Activated CD8-positive, alpha-beta memory T cell treated with anti-CD3 and anti-CD28 coated beads for 4 hours (primary cell): ENCODE data around the gene TPRA1.

ENCODE experiments used
- DNase-seq, 2 donors: peaks; one replicate each; pipeline ENCODE4 v3.0.0-alpha.2; 2020; ENCODE audit warnings: low read depth in 2 of 2

Gene TPRA1

GRCh38 chr3:127590593-127591465 is at the start of gene TPRA1:
TSS of gene TPRA1 (minus strand) at chr3:127590733. CDS start at chr3:127580146, 10,587 bp downstream.
- peak; percentile 62 to 74 for DNase-seq

DNA sequence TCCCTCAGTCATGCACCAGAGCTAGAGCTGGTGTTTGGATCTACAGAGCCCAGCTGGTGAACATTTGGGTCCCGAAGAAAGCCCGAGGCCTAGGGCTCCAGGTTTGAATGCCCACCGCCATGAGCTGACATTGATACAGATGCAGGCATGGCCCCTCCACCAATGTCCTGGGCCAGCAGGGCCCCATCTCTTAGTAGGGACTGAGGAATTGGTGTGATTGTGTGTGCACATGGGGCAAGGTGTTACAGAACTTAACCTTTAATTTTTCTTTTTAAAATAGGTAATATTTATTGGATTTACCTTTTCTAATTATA is 49.5 kb upstream of the TPRA1 start:
- no peak for DNase-seq

DNA sequence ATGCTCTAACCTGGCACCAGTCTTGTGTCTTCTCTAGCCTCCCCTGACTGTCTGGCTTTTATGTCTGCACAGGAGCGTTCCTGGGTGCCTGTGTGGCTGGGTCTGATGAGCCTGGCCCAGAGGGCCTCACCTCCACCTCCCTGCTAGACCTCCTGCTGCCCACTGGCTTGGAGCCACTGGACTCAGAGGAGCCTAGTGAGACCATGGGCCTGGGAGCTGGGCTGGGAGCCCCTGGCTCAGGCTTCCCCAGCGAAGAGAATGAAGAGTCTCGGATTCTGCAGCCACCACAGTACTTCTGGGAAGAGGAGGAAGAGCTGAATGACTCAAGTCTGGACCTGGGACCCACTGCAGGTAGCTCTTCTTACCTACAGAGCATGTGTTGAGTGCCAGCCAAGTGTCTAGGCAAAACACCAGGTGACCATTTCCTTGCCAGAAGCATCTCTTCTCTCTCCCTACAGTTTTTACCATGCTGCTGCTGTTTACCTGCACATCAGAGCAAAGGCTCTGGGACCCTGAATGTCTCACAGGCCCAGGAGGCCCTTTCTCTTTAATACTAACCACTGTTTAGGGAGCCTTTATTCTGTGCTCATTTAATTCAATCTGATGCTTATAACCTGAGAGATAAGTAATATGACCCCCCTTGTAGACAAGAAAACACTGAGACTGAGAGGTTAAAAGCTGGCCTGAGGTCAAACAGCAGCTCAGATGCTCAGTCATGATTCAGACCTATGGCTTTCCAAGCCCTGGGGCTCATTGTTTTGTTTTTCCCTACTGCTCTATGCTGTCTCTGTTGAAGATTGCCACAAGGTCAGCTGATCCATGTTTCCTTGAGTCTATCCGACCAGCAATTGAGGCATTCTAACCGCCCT is 48.9 kb upstream of the TPRA1 start:
- DNase-seq: no peak

DNA sequence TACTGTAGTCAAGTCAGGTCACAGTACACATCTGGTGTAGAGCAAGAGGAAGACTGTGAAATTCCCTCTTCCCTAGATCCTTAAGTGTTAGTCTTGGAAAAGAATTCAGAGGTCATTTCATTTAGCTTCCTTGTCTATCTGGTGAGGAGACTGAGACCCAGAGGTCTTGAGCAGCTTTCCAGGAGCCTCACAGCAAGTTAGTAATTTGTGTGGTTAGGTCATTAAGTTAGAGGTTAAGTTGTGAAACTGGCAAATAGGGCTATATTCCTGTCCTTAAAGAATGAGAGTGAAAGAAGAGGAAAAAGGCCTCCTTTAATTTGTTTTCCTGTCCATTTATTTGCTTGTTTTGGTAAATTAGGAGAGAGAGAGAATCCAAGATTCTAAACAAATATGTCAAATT is 47.4 kb upstream of the TPRA1 start:
- no peak for DNase-seq

DNA sequence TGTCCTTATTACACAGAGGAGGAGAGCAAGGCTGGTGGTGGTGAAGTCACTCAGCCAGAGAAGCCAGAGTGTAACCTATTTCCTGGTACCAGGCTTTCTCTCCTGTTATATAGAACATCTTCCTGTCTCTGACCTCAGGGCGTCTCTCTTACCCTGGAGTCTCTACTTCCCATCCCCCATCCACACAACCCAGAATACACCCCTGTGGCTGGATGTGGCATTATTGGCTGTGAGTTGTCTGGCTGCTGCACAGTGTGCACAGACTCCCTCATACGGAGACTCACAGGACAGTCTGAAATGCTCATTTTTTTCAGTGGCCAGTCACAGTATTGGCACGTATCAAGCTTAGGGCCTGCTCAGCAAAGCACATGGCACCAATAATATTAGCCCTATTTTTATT is 47.0 kb upstream of the TPRA1 start:
- no peak for DNase-seq

DNA sequence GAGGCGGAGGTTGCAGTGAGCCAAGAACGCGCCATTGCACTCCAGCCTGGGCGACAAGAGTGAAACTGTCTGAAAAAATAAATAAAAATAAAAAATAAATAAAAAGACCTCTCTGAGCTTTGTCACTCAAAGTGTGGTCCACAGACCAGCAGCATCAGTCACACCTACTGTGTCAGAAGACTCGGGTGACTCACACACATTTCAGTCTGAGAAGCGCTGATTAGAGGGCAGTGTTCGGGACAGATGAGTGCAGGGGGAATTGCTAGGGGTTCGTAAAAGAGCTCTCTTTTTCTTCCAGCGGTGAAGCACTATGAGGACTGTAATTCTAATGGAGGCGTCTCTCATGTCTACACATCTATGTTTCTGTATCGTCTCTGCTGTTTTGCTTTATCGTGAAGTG is 44.1 kb upstream of the TPRA1 start:
- no peak for DNase-seq

DNA sequence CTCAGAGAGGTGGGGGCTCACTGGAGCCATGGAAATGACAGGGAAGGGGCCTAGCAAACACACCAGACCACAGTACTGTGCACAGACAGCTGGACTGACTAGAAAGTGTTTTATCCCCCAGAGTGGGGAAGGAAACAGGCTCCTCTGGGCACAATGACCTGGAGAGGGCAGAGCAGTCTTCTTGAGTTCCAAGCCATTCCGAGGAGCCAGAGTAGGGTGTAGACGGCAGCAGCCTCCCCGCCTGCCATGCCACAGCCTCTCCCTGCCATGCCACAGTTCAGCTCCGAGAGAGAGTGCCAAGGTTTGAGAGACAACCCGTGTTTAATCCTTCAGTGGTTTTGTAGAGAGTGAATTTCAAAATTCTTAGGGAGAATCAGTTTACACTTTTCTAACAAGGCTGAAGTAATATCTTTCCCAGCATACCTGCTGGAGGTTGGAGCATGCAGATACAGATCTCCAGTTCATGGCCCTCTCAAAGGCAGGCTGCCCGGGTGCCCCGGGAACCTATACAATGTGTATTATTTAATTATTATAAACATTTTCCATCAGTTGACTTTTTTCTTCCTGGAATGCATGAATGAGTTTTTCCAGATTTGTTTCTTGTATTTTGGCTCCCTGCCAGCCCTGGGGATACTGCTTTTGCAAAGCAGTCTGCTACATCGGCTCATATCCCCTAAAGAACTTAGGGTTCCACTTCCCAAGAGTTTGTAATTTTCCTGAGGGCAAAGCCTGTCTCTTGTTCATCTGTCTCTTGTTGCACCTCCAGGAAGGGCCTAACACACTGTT is 41.7 kb upstream of the TPRA1 start:
- DNase-seq: no peak

- no peak for DNase-seq
Measured at GRCh38 chr3:127630811-127631714, 40.5 kb upstream of the TPRA1 start.

DNA sequence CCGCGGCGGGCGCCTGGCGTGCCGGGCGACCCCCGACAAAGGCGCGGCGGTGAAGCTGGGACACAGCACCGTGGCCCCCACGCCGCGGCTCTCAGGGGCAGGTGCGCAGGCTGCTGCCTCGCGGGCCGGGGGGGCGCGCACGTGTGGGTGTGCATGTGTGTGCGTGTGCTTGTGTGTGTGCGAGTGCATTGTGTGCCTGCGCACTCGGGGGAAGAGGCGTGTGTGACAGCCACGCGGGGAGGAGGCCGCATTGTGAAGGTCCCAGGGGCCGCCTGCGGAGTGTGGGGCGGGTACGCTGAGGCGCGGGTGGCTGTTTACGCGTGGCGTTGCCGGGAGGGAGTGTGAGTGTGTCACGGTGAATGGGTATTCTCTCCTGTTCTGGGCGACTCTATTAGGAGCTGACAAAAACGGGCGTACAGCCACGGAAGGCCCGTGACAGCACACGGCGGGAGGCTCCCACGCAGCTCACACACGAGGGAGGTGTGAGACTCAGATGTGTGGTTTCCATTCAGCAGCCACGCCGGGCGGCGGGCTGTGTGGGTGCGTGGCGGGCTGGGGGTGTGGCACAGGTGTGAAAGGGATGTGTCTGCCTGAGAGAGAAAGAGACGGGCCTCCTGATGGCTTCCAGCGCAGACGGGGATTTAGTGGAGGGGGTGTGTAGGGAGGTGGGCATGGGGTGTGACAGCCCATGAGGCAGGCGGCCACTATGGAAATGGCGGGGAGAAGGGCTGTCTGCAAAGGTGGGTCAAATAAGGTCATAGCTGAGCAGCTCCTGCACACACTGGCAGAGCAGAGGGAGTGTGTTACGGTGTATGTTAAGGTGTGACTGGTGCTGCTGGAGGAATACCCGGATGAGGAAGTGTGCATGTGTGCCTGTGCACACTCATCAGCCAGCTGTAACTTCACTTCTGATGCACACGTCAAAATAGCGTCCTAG is 39.2 kb upstream of the TPRA1 start:
- DNase-seq: peak; percentile 35 to 51

DNA sequence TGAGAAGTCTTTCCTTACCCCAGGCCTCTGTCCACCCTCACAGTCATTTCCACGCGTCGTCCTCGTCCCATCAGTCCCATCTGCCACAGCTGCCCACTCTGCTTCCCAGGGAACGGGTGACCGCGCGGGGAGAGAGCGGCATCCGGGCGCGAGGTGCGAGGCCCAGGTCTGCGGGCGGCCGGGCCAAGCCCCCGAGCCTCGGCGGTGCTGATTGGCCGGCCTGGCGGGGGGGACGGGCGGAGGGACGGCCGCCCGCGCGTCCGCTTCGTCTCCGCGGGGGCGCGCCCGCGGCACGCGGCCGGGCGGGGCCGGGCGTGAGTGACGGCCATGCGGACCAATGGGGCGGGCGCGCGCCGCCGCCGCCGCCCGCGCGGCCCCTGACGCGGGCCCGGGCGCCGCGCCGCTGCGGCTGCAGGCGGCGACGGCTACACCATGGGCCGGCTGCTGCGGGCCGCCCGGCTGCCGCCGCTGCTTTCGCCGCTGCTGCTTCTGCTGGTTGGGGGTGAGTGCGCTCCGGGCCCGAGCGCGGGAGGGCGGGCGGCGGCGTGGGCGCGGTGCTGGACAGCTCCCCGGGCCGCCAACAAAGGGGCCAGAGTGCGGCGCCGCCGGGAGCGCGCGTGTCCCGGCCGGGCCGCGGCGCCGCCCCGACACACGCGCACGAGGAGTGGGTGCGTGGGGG is 38.4 kb upstream of the TPRA1 start, which contains the start of gene PODXL2:
PODXL2 (plus strand) TSS at position 398 of the 679 bp plus-strand sequence; CDS start at position 433, 35 bp downstream.
- no peak for DNase-seq

DNA sequence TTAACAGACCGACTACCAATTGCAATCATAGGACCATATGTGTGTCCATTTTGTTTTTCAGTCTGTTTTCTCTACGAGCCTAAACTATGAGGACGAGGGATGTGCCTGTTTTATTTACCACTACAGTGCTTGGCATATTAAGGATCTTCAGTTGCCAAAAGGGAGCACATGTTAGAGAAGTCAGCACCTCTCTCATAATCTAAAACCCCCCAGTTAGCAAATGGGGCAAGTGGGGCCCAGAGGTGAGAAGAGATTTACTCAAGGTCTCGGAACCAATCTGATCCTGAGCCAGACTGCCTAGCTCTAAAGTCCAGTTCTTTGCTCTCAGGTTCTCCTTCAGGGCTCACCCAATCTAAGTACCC is 37.9 kb upstream of the TPRA1 start:
- no peak for DNase-seq

DNA sequence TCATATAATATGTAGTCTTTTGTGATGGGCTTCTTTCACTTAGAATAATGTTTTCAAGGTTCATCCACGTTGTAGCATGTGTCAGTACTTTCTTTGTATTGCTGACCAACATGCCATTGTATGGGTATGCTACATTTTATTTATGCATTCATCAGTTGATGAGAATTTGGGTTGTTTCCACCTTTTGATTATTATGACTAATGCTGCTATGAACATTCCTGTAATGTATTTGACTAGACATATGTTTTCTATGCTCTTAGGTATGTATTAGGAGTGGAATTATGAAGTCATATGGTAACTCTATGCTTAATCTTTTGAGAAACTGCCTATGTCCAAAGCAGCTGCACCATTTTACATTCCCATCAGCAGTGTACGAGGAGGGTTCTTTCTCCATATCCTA is 35.3 kb upstream of the TPRA1 start:
- DNase-seq: no peak

DNA sequence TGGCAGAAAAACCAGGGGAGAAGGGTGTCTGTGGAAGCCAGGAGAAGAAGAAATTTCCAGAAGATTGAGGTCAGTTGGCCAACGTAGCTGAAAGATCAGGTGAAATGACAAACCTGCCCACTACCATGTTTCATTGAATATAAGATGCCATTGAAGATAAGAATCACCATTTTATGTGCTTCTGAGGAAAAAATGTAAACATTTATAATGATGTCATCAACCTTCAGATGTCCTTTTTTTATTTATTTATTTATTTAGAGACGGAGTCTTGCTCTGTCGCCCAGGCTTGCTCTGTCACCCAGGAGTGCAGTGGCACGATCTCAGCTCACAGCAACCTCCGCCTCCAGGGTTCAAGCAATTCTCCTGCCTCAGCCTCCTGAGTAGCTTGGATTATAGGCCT is 33.5 kb upstream of the TPRA1 start:
- no peak for DNase-seq

DNA sequence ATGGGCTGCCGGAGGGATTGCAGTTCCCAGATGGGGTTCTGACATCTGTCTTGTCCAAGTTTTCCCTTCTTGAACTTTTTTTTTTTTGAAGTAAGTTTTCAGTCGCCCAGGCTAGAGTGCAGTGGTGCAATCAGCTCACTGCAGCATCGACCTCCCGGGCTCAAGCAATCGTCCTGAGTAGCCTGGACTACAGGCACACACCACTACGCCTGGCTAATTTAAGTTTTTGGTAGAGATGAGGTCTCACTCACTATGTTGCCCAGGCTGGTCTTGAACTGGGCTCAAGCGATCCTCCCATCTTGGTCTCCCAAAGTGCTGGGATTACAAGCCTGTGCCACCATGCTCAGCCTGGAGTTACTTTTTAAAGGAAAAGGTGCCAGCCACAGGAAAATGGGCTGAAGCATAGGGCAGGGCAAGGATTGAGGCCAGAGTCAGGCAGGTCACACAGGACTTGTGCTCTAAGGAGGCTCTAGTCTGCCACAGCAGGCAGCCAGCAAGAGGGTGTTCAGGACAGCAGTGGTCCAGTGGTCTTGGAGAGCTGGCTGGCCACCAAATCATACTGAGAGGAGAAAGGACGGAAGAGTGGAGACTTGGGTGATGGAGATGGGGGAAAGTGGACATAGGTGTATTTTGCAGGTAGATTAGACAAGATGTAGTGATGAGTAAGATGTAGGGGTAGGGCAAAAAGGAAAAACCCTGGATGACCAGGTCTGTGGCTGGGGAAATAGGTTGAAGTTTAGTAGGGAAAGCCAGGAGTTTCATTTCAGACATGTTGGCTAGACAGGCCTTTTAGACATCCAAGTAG is 32.4 kb upstream of the TPRA1 start:
- DNase-seq: no peak

DNA sequence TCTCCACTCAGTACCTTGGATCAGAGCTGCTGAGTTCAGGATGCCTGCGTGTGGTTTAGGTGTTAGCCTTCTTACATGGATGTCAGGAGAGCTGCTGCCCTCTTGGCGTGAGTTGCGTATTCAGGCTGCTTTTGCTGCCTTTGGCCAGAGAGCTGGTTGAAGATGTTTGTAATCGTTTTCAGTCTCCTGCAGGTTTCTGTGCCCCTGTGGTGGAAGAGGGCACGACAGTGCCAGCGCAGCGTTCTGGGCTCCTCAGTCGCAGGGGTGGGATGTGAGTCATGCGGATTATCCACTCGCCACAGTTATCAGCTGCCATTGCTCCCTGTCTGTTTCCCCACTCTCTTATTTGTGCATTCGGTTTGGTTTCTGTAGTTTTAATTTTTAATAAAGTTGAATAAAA is 31.5 kb upstream of the TPRA1 start:
- no peak for DNase-seq

DNA sequence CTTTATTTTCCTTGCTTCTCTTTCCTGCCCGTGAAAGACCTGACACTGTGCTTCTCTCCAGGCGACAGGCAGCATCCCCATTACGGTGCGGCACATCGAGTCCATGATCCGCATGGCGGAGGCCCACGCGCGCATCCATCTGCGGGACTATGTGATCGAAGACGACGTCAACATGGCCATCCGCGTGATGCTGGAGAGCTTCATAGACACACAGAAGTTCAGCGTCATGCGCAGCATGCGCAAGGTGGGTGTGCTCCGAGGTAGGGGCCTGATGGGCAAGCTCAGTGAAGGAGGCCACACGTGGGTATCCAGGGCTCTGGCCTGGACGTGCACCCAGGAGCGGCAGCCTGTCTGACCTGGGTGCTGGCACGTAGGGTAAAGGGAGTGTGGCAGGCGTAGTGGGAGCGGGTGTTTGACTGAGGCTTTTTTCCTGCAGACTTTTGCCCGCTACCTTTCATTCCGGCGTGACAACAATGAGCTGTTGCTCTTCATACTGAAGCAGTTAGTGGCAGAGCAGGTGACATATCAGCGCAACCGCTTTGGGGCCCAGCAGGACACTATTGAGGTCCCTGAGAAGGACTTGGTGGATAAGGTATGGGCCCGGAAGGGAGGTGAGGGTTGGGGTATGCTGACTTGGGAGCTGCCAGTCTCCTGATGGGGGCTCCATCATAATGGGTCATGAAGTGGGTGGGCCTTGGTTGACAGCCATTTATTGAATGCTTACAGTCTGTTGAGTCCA is 30.3 kb upstream of the TPRA1 start:
- no peak for DNase-seq

- DNase-seq: no peak
Measured at GRCh38 chr3:127618891-127619290, 28.4 kb upstream of the TPRA1 start.
